GM12878 (cell line): ENCODE data around the gene TIGAR. TPM values are rescaled to one million over a fixed set of nuclear protein-coding genes. Genes with fewer than 3 reads are reported as not detected.

Experiments used
- ATAC-seq: fragments of 200-7000 bp; cut with Tn5 transposase; 3 replicates; pipeline ENCODE4 v1.9.1; 2020; ENCODE audit warnings: mild to moderate bottlenecking, moderate library complexity
- BruUV-seq: library from RNA; stranded (reverse); fragments of 400-500 nt; replicated peaks from 2 replicates; lab custom pipeline; 2021; lab: Mats Ljungman, UMichigan
- CTCF ChIA-PET: fragments of 300-600 bp; sonication (Branson Sonifier 250); formaldehyde crosslinking; extraction: SDS; loops from one replicate; lab custom pipeline; 2021; ENCODE audit warnings: inconsistent platforms; lab: Yijun Ruan, JAX
- POLR2A ChIA-PET: fragments of 350-600 bp; formaldehyde crosslinking; extraction: SDS; loops from one replicate; lab custom pipeline; 2021; ENCODE audit warnings: inconsistent platforms; lab: Charles Lee
- RAD21 ChIA-PET: fragments of 300-600 bp; sonication (Branson Sonifier 250); formaldehyde crosslinking; loops from one replicate; lab custom pipeline; 2023; ENCODE audit warnings: antibody characterized with exemption; ENCODE audit not compliant: unreplicated experiment; lab: Charles Lee
- SMC1A ChIA-PET: fragments of 300-600 bp; sonication (Branson Sonifier 250); formaldehyde crosslinking; loops from one replicate; lab custom pipeline; 2023; ENCODE audit not compliant: unreplicated experiment, uncharacterized antibody; lab: Charles Lee
- DNase-seq: peaks from one replicate; pipeline ENCODE4 v3.0.0-alpha.2; 2011; ENCODE audit warnings: low read depth, low spot score
- FAIRE-seq: peaks from 3 replicates; lab custom pipeline; 2011; peaks lifted over from hg19 to GRCh38; lab: Jason Lieb, UNC
- H2AFZ ChIP-seq: 2 replicates; pipeline ENCODE4 v1.6.0; 2011; ENCODE audit warnings: low read depth, low read length, control low read depth; ENCODE audit not compliant: control insufficient read depth
- H3K27ac ChIP-seq: 2 replicates; pipeline ENCODE4 v1.5.1; 2011; ENCODE audit warnings: control low read depth; ENCODE audit not compliant: control insufficient read depth, insufficient read depth
- H3K27me3 ChIP-seq, 2 experiments: replicated peaks in 1 of 2; 2 replicates each; pipeline versions ENCODE4 v1.6.0 to v1.6.1; 2011; ENCODE audit warnings: low read length in 1 of 2; ENCODE audit not compliant: control insufficient read depth in 2 of 2, insufficient read depth in 2 of 2
- H3K36me3 ChIP-seq, 2 experiments: 2 replicates each; pipeline ENCODE4 v1.5.1; 2011; ENCODE audit warnings: low read length in 1 of 2; ENCODE audit not compliant: control insufficient read depth in 2 of 2, insufficient read depth in 2 of 2
- H3K4me1 ChIP-seq: 2 replicates; pipeline ENCODE4 v1.6.1; 2011; ENCODE audit warnings: mild to moderate bottlenecking, low read length, moderate library complexity, mixed read lengths; ENCODE audit not compliant: control insufficient read depth, insufficient read depth
- H3K4me2 ChIP-seq: 2 replicates; pipeline ENCODE4 v1.6.0; 2011; ENCODE audit warnings: control low read depth; ENCODE audit not compliant: control insufficient read depth, insufficient read depth
- H3K4me3 ChIP-seq: fragments of 200-600 bp; sonication (generic); 2 replicates; pipeline ENCODE4 v1.5.1; 2016
- H3K79me2 ChIP-seq: 2 replicates; pipeline ENCODE4 v1.6.0; 2011; ENCODE audit warnings: low read length; ENCODE audit not compliant: control insufficient read depth, insufficient read depth
- H3K9ac ChIP-seq: 2 replicates; pipeline ENCODE4 v1.8.0; 2011; ENCODE audit warnings: low read length, control low read depth, mixed read lengths; ENCODE audit not compliant: control insufficient read depth, insufficient read depth
- H3K9me3 ChIP-seq: replicated peaks from 3 replicates; pipeline ENCODE4 v1.5.1; 2011; ENCODE audit warnings: mild to moderate bottlenecking, low read length; ENCODE audit not compliant: control insufficient read depth, insufficient read depth
- H4K20me1 ChIP-seq: 2 replicates; pipeline ENCODE4 v1.6.0; 2011; ENCODE audit not compliant: control insufficient read depth, insufficient read depth
- MEF2A ChIP-seq: IDR thresholded peaks from 2 replicates; pipeline ENCODE4 v1.6.1; 2011; ENCODE audit warnings: low read depth, mild to moderate bottlenecking, low read length, moderate library complexity; ENCODE audit not compliant: insufficient read depth
- NFYB ChIP-seq: IDR thresholded peaks from 2 replicates; pipeline ENCODE4 v1.6.1; 2011; ENCODE audit warnings: low read depth, mild to moderate bottlenecking, low read length, improper control_type of control experiment, moderate library complexity; ENCODE audit not compliant: insufficient read depth
- PAX8 ChIP-seq: fragments of 450-650 bp; IDR thresholded peaks from 2 replicates; pipeline ENCODE4 v1.6.1; 2017; ENCODE audit warnings: mild to moderate bottlenecking, moderate library complexity
- RB1 ChIP-seq: fragments of 450-650 bp; formaldehyde crosslinking; IDR thresholded peaks from 2 replicates; pipeline ENCODE4 v1.6.1; 2017; ENCODE audit warnings: mild to moderate bottlenecking, borderline replicate concordance
- SMC3 ChIP-seq: IDR thresholded peaks from 2 replicates; pipeline ENCODE4 v1.6.1; 2011; ENCODE audit warnings: low read length, improper control_type of control experiment, borderline replicate concordance
- TAF1 ChIP-seq: IDR thresholded peaks from 2 replicates; pipeline ENCODE4 v1.6.1; 2011; ENCODE audit warnings: mild to moderate bottlenecking, low read depth, low read length, borderline replicate concordance
- TCF7 ChIP-seq: IDR thresholded peaks from 2 replicates; pipeline ENCODE4 v1.6.1; 2014; ENCODE audit warnings: antibody characterized with exemption, borderline replicate concordance
- WGBS: methylation state at CpG from one replicate; pipeline ENCODE4 v1.1.6; 2016; ENCODE audit warnings: low lambda C conversion rate; ENCODE audit not compliant: insufficient replicate concordance, insufficient coverage; ENCODE audit errors: missing lambda C conversion rate; 5-methylcytosine and 5-hydroxymethylcytosine counted together
- in situ Hi-C: fragments of 300-500 bp; cut with MboI; formaldehyde crosslinking; loops from 9 replicates; pipeline ENCODE4 v1.14.3; 2018; ENCODE audit warnings: mixed read lengths
- intact Hi-C: fragments of 100-400 bp; cut with micrococcal nuclease; formaldehyde crosslinking; loops from one replicate; pipeline ENCODE4 v1.14.2; 2022; ENCODE audit not compliant: unreplicated experiment
- polyA plus RNA-seq, 11 experiments: library from polyadenylated mRNA; depleted of rRNA in 4 of 11; unstranded in 6 of 11; stranded (reverse) in 5 of 11; fragments of >200 nt; fragmentation: Nextera tagmentation in 4 of 11; fragmentation: Illumina TruSeq in 1 of 11; extraction: Ambion mirVana in 4 of 11; extraction: Trizol in 1 of 11; gene quantifications; 1 replicate in 1 of 11; 2 replicates in 10 of 11; pipeline versions ENCODE4 v1.2.1 to v1.2.3, GENCODE V29; 2011 to 2016; ENCODE audit warnings: inconsistent platforms in 2 of 11, missing spikeins in 2 of 11, low read depth in 1 of 11
- total RNA-seq, 4 experiments: library from RNA; depleted of rRNA in 3 of 4; stranded (reverse); fragments of >200 nt in 3 of 4; fragmentation: Illumina TruSeq in 1 of 4; extraction: Trizol in 1 of 4; gene quantifications; 2 replicates each; pipeline versions ENCODE4 v1.2.1 to v1.2.3, GENCODE V29; 2013 to 2021
- TF ChIP-seq, protein P1 (sequence below): IDR thresholded peaks from 2 replicates; pipeline ENCODE4 v1.6.1; 2011; ENCODE audit warnings: low read depth, mild to moderate bottlenecking, low read length, moderate library complexity, borderline replicate concordance; ENCODE audit errors: extremely low read depth
- TF ChIP-seq, protein P2 (sequence below): fragments of 450-650 bp; formaldehyde crosslinking; IDR thresholded peaks from 2 replicates; pipeline ENCODE4 v1.4.0; 2022; ENCODE audit warnings: mild to moderate bottlenecking, moderate library complexity

Gene TIGAR
- total and polyA plus RNA-seq, 10 of the 15 experiments (the other 5 are each of a cell fraction or from before 2014, with no cell fraction given): 7.6 to 45.7 (median 16.5) TPM

DNA sequence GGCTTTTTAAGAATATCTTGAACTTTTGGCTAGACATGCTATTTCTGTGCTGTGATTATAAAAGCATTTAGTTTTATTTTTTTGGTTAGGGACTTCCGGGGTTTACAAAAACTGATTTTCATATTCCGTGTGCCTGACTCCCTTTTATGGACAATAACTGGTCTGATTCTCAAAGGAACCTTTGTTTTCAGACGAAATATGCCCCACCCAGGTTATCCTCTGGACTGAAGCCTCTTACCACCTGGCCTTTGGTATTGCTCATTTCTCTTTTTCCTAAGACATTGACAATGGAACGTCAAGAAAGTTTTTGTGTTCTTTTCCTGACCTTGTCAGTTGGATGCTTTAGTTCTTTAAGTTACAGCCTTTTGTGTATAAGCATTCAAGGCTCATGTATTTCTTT, 10.8 kb downstream of the TIGAR start:
- H3K9ac ChIP-seq: no peak overlapping the region
- ATAC-seq (no peak), DNase-seq (no peak)
- peaks cover 19% of the 10 kb centered on the region for H3K79me2 ChIP-seq
- TF ChIP-seq RB1 (no peak), PAX8 (no peak), NFYB (no peak), SMC3 (no peak), TCF7 (no peak), MEF2A (no peak), TAF1 (no peak)
- TF ChIP-seq, protein P1, sequence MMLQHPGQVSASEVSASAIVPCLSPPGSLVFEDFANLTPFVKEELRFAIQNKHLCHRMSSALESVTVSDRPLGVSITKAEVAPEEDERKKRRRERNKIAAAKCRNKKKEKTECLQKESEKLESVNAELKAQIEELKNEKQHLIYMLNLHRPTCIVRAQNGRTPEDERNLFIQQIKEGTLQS: no peak
- TF ChIP-seq, protein P2, sequence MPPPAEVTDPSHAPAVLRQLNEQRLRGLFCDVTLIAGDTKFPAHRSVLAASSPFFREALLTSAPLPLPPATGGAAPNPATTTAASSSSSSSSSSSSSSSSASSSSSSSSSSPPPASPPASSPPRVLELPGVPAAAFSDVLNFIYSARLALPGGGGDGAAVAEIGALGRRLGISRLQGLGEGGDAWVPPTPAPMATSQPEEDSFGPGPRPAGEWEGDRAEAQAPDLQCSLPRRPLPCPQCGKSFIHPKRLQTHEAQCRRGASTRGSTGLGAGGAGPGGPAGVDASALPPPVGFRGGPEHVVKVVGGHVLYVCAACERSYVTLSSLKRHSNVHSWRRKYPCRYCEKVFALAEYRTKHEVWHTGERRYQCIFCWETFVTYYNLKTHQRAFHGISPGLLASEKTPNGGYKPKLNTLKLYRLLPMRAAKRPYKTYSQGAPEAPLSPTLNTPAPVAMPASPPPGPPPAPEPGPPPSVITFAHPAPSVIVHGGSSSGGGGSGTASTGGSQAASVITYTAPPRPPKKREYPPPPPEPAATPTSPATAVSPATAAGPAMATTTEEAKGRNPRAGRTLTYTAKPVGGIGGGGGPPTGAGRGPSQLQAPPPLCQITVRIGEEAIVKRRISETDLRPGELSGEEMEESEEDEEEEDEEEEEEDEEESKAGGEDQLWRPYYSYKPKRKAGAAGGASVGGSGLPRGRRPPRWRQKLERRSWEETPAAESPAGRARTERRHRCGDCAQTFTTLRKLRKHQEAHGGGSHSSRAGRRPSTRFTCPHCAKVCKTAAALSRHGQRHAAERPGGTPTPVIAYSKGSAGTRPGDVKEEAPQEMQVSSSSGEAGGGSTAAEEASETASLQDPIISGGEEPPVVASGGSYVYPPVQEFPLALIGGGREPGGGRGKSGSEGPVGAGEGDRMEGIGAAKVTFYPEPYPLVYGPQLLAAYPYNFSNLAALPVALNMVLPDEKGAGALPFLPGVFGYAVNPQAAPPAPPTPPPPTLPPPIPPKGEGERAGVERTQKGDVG (CRISPR knock-in tag): no peak
- TF ChIP-seq, all 136 proteins: peak for 0
- H4K20me1 ChIP-seq: no peaks in the 10 kb centered on the region
- H3K27ac ChIP-seq: no peak overlapping the region
- intact Hi-C loops (no loop called here), in situ Hi-C loops (no loop called here)
- H3K4me3 ChIP-seq: no peak overlapping the region
- 72% methylated on average over 4 of the region's 4 CpGs for WGBS
- H3K27me3 ChIP-seq: no peaks in the 10 kb centered on the region
- ChIA-PET SMC1A (interaction anchor here (2.1 kb wide), 1 partner anchor 10 kb away, joined by 6 read pairs; no protein-coding TSS in a partner anchor), RAD21 (no interaction called here), CTCF (interaction anchor here (1.3 to 2.1 kb wide), 2 partner anchors 10 to 447 kb away, joined by 5 read pairs; partner anchors contain the start of gene TIGAR), POLR2A (interaction anchor here (1.9 kb wide), 1 partner anchor 10 kb away, joined by 4 read pairs; no protein-coding TSS in a partner anchor)
- no TSS peak for BruUV-seq
- FAIRE-seq: no peak
- no peak overlapping the region for H2AFZ ChIP-seq
- H3K4me1 ChIP-seq: no peaks in the 10 kb centered on the region
- H3K4me2 ChIP-seq: no peak overlapping the region
- no peaks in the 10 kb centered on the region for H3K9me3 ChIP-seq
- peaks cover 2 to 4% of the 10 kb centered on the region in 2 experiments; a peak in 2 of 4 replicates for H3K36me3 ChIP-seq
